DND-41 (cell line): ENCODE results near the gene PROSER3.
"Not testable (repeated sequence)": the region's sequence is repeated elsewhere in the genome, so short reads cannot be mapped to it uniquely, and the experiment has no call there.

Experiments used
- ATAC-seq: fragments of 200-7000 bp; cut with Tn5 transposase; 3 replicates; pipeline ENCODE4 v1.9.1; 2021; ENCODE audit warnings: low read depth; ENCODE audit not compliant: insufficient read depth
- DNase-seq: peaks from one replicate; pipeline ENCODE4 v3.0.0-alpha.2; 2020
- H2AFZ ChIP-seq: 2 replicates; pipeline ENCODE4 v1.6.0; 2012; ENCODE audit warnings: low read depth, low read length
- H3K27ac ChIP-seq: 2 replicates; pipeline ENCODE4 v1.5.1; 2012; ENCODE audit warnings: low read length, inconsistent platforms
- H3K27me3 ChIP-seq: fragments of 200-600 bp; sonication (generic); 2 replicates; pipeline ENCODE4 v1.6.0; 2012; ENCODE audit warnings: low read length, mild to moderate bottlenecking, inconsistent platforms; ENCODE audit not compliant: insufficient read depth, poor library complexity
- H3K36me3 ChIP-seq: 2 replicates; pipeline ENCODE4 v1.5.1; 2012; ENCODE audit warnings: low read length, inconsistent platforms; ENCODE audit not compliant: insufficient read depth
- H3K4me1 ChIP-seq: 2 replicates; pipeline ENCODE4 v1.5.1; 2012; ENCODE audit warnings: mild to moderate bottlenecking, low read length; ENCODE audit not compliant: insufficient read depth
- H3K4me2 ChIP-seq: 2 replicates; pipeline ENCODE4 v1.6.0; 2012; ENCODE audit warnings: mild to moderate bottlenecking, moderate library complexity, low read length, inconsistent platforms; ENCODE audit not compliant: insufficient read depth
- H3K4me3 ChIP-seq, 2 experiments: fragments of 200-600 bp in 1 of 2; shearing (Covaris generic) in 1 of 2; 2 replicates each; pipeline ENCODE4 v1.5.1; 2012 to 2016; ENCODE audit warnings: inconsistent platforms in 2 of 2, low read length in 2 of 2, mild to moderate bottlenecking in 2 of 2, low read depth in 1 of 2, moderate library complexity in 1 of 2
- H3K79me2 ChIP-seq: 2 replicates; pipeline ENCODE4 v1.6.0; 2012; ENCODE audit warnings: low read length, inconsistent platforms; ENCODE audit not compliant: insufficient read depth
- H3K9ac ChIP-seq: 2 replicates; pipeline ENCODE4 v1.6.0; 2012; ENCODE audit warnings: low read depth, mild to moderate bottlenecking, inconsistent platforms, low read length, moderate library complexity
- H3K9me3 ChIP-seq: 2 replicates; pipeline ENCODE4 v1.5.1; 2012; ENCODE audit warnings: low read length, moderate library complexity, mild to moderate bottlenecking, inconsistent platforms; ENCODE audit not compliant: insufficient read depth, severe bottlenecking
- H4K20me1 ChIP-seq: 2 replicates; pipeline ENCODE4 v1.6.0; 2012; ENCODE audit warnings: low read length; ENCODE audit not compliant: insufficient read depth
- CTCF ChIP-seq: IDR thresholded peaks from 2 replicates; pipeline ENCODE4 v1.5.1; 2012; ENCODE audit warnings: borderline replicate concordance, low read length, moderate library complexity, mild to moderate bottlenecking; ENCODE audit not compliant: poor library complexity, severe bottlenecking; ENCODE audit errors: extremely low read depth
- EZH2 ChIP-seq: IDR thresholded peaks from 3 replicates; pipeline ENCODE4 v1.6.1; 2012; ENCODE audit warnings: borderline replicate concordance, low read depth, mild to moderate bottlenecking, moderate library complexity, low read length, inconsistent platforms; ENCODE audit not compliant: severe bottlenecking

The PROSER3 gene

GRCh38 chr19:35722461-35722860, 35.5 kb upstream of the PROSER3 start:
- Histone ChIP-seq H4K20me1 (peaks cover 68% of the 10 kb centered on the region), H3K4me2 (no peak overlapping the region), H3K27ac (no peak overlapping the region), H3K4me1 (peaks cover 26% of the 10 kb centered on the region), H3K27me3 (no peaks in the 10 kb centered on the region), H3K9ac (no peak overlapping the region), H3K9me3 (no peaks in the 10 kb centered on the region), H3K4me3 (no peak overlapping the region), H3K79me2 (peaks cover 41% of the 10 kb centered on the region), H2AFZ (no peak overlapping the region), H3K36me3 (peaks cover 84% of the 10 kb centered on the region)
- DNase-seq (no peak), ATAC-seq (no peak)
- TF ChIP-seq CTCF, result no peak
- no peak for TF ChIP-seq EZH2

- Histone ChIP-seq H3K36me3 (peaks cover 88% of the 10 kb centered on the region), H3K9me3 (no peaks in the 10 kb centered on the region), H3K4me2 (no peak overlapping the region), H4K20me1 (peaks cover 72% of the 10 kb centered on the region), H3K4me3 (no peak overlapping the region), H3K27me3 (no peaks in the 10 kb centered on the region), H3K27ac (no peak overlapping the region), H3K9ac (no peak overlapping the region), H3K79me2 (peaks cover 41% of the 10 kb centered on the region), H3K4me1 (peaks cover 26% of the 10 kb centered on the region), H2AFZ (no peak overlapping the region)
- ATAC-seq, result no peak
- DNase-seq, result no peak
- TF ChIP-seq CTCF, result no peak
- TF ChIP-seq EZH2, result no peak
Observed at GRCh38 chr19:35722897-35723296, 35.1 kb upstream of the PROSER3 start.

GRCh38 chr19:35723671-35724070, 34.3 kb upstream of the PROSER3 start:
- no peak for ATAC-seq
- H3K27me3 ChIP-seq, result no peaks in the 10 kb centered on the region
- peaks cover 73% of the 10 kb centered on the region for H4K20me1 ChIP-seq
- H3K79me2 ChIP-seq, result peaks cover 34% of the 10 kb centered on the region
- TF ChIP-seq EZH2 (no peak), CTCF (no peak)
- H3K4me1 ChIP-seq, result peaks cover 23% of the 10 kb centered on the region
- DNase-seq, result no peak
- no peak overlapping the region for H3K4me3 ChIP-seq
- no peak overlapping the region for H3K4me2 ChIP-seq
- H3K36me3 ChIP-seq, result peaks cover 96% of the 10 kb centered on the region
- H3K9ac ChIP-seq, result no peak overlapping the region
- H3K27ac ChIP-seq, result no peak overlapping the region
- H2AFZ ChIP-seq, result no peak overlapping the region
- H3K9me3 ChIP-seq, result no peaks in the 10 kb centered on the region

- not testable (repeated sequence) for H3K27ac ChIP-seq, H3K27me3 ChIP-seq, H3K9me3 ChIP-seq, ATAC-seq, H3K4me3 ChIP-seq, H3K4me2 ChIP-seq, H3K9ac ChIP-seq, DNase-seq, H2AFZ ChIP-seq
- H4K20me1 ChIP-seq, result peaks cover 68% of the 10 kb centered on the region
- H3K36me3 ChIP-seq, result peaks cover 98% of the 10 kb centered on the region
- peaks cover 29% of the 10 kb centered on the region for H3K79me2 ChIP-seq
- H3K4me1 ChIP-seq, result peaks cover 19% of the 10 kb centered on the region
Observed at GRCh38 chr19:35724132-35724531, 33.8 kb upstream of the PROSER3 start.
